H1 (cell line): ENCODE measurements around the gene SPG11.

Experiments
- CTCF ChIP-seq, 3 experiments: IDR thresholded peaks; 1 replicate in 2 of 3; 2 replicates in 1 of 3; pipeline versions ENCODE4 v1.5.1 to v1.6.1; 2011; ENCODE audit warnings: low read length in 3 of 3, mild to moderate bottlenecking in 3 of 3, inconsistent platforms in 2 of 3, low read depth in 1 of 3, moderate library complexity in 1 of 3; ENCODE audit not compliant: insufficient read depth in 1 of 3; ENCODE audit errors: control extremely low read depth in 1 of 3
- POLR2A ChIP-seq, 2 experiments: IDR thresholded peaks; 1 replicate in 1 of 2; 2 replicates in 1 of 2; pipeline ENCODE4 v1.6.1; 2011; ENCODE audit warnings: low read depth in 2 of 2, low read length in 2 of 2, mild to moderate bottlenecking in 2 of 2; ENCODE audit errors: control extremely low read depth in 1 of 2
- RXRA ChIP-seq: IDR thresholded peaks from 2 replicates; pipeline ENCODE4 v1.6.1; 2011; ENCODE audit warnings: low read depth, mild to moderate bottlenecking, low read length, moderate library complexity; ENCODE audit not compliant: insufficient read depth

- TF ChIP-seq RXRA (no peak), POLR2A (IDR thresholded peaks at IDR 0.05; ENCODE audit: control extremely low read depth in 1 of 2, low read depth in 2 of 2, low read length in 2 of 2) (no peak), CTCF (IDR thresholded peaks at IDR 0.05; ENCODE audit: control extremely low read depth in 1 of 3, insufficient read depth in 1 of 3, low read depth in 1 of 3, low read length in 3 of 3) (no peak)
These were observed 143.9 kb downstream of the SPG11 start for GRCh38 chr15:44519537-44519936.
